Upper lobe of right lung (tissue), 1 donor: ENCODE measurements around the gene CCNL2. TPM values are rescaled to one million over a fixed set of nuclear protein-coding genes. Genes with fewer than 3 reads are reported as not detected.

Source experiments
- ATAC-seq: fragments of 200-7000 bp; cut with Tn5 transposase; one replicate; pipeline ENCODE4 v1.9.1; 2020; ENCODE audit warnings: mild to moderate bottlenecking, moderate library complexity
- DNase-seq: peaks from one replicate; pipeline ENCODE4 v3.0.0-alpha.2; 2020
- H3K27ac ChIP-seq: fragments of 200-600 bp; one replicate; pipeline ENCODE4 v1.8.0; 2022
- H3K27me3 ChIP-seq: fragments of 200-600 bp; one replicate; pipeline ENCODE4 v1.8.0; 2022; ENCODE audit warnings: mild to moderate bottlenecking
- H3K36me3 ChIP-seq: fragments of 200-600 bp; one replicate; pipeline ENCODE4 v1.8.0; 2022
- H3K4me1 ChIP-seq: fragments of 200-600 bp; one replicate; pipeline ENCODE4 v1.8.0; 2022
- H3K4me3 ChIP-seq: fragments of 200-600 bp; one replicate; pipeline ENCODE4 v1.8.0; 2022; ENCODE audit warnings: mild to moderate bottlenecking
- H3K9me3 ChIP-seq: fragments of 200-600 bp; one replicate; pipeline ENCODE4 v1.8.0; 2022
- intact Hi-C: fragments of 100-400 bp; cut with DNase I; formaldehyde crosslinking; loops from one replicate; pipeline ENCODE4 v1.11.0; 2022
- total RNA-seq: library from RNA; stranded (reverse); fragmentation: NEBNext Ultra II Directional; extraction: Animal tissue kit (Norgen Biotek cat#: 25700); gene quantifications from one replicate; pipeline ENCODE4 v1.2.1, GENCODE V29; 2021
- TF ChIP-seq, protein P1 (sequence below): fragments of 200-600 bp; IDR thresholded peaks from one replicate; pipeline ENCODE4 v1.8.0; 2022; ENCODE audit warnings: antibody characterized with exemption
- donor health status: DM: no; HTN: yes; CAD: no; lungs with severe emphysema.

Gene CCNL2
- total RNA-seq, 1 donor from 2014 or later, result 165 TPM

GRCh38 chr1:1367315-1367714 is 31.8 kb downstream of the CCNL2 start:
- H3K4me3 ChIP-seq, result no peak overlapping the region
- ATAC-seq (no peak), DNase-seq (no peak)
- H3K27ac ChIP-seq, result no peak overlapping the region
- H3K27me3 ChIP-seq, result no peaks in the 10 kb centered on the region
- peaks cover 9% of the 10 kb centered on the region for H3K4me1 ChIP-seq
- TF ChIP-seq, protein P1, sequence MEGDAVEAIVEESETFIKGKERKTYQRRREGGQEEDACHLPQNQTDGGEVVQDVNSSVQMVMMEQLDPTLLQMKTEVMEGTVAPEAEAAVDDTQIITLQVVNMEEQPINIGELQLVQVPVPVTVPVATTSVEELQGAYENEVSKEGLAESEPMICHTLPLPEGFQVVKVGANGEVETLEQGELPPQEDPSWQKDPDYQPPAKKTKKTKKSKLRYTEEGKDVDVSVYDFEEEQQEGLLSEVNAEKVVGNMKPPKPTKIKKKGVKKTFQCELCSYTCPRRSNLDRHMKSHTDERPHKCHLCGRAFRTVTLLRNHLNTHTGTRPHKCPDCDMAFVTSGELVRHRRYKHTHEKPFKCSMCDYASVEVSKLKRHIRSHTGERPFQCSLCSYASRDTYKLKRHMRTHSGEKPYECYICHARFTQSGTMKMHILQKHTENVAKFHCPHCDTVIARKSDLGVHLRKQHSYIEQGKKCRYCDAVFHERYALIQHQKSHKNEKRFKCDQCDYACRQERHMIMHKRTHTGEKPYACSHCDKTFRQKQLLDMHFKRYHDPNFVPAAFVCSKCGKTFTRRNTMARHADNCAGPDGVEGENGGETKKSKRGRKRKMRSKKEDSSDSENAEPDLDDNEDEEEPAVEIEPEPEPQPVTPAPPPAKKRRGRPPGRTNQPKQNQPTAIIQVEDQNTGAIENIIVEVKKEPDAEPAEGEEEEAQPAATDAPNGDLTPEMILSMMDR, result no peak
- intact Hi-C loops, result no loop called here
- no peaks in the 10 kb centered on the region for H3K36me3 ChIP-seq
- H3K9me3 ChIP-seq, result no peaks in the 10 kb centered on the region

GRCh38 chr1:1366699-1367066 is 32.5 kb downstream of the CCNL2 start:
- Histone ChIP-seq H3K27ac (no peak overlapping the region), H3K27me3 (no peaks in the 10 kb centered on the region), H3K4me3 (no peak overlapping the region), H3K36me3 (no peaks in the 10 kb centered on the region), H3K4me1 (peaks cover 6% of the 10 kb centered on the region), H3K9me3 (no peaks in the 10 kb centered on the region)
- intact Hi-C loops, result no loop called here
- no peak for ATAC-seq
- TF ChIP-seq, protein P1, result no peak
- DNase-seq, result no peak

GRCh38 chr1:1365875-1366698 is 33.0 kb downstream of the CCNL2 start:
- intact Hi-C loops, result no loop called here
- TF ChIP-seq, protein P1, result no peak
- Histone ChIP-seq H3K36me3 (no peaks in the 10 kb centered on the region), H3K9me3 (no peaks in the 10 kb centered on the region), H3K4me1 (peaks cover 9% of the 10 kb centered on the region), H3K4me3 (no peak overlapping the region), H3K27me3 (no peaks in the 10 kb centered on the region), H3K27ac (no peak overlapping the region)
- no peak for ATAC-seq
- no peak for DNase-seq

DNA sequence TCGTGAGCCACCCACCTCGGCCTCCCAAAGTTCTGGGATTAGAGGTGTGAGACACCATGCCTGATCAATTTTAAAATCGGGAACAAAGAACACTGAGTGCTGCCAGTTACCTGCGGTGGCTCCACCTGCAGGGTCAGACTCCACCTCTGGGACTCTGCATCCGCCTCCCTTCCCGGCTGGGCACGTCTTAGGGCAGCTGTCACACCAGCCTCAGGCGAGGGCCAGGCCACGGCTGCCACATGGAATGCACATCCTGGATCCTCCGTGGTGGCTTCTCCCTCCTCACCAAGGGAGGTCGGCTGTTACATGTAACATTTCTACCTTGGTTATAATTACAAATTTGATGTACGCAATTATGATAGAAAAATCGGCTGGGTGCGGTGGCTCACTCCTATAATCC is 34.9 kb downstream of the CCNL2 start:
- DNase-seq, result no peak
- ATAC-seq, result no peak
- no peaks in the 10 kb centered on the region for H3K9me3 ChIP-seq

DNA sequence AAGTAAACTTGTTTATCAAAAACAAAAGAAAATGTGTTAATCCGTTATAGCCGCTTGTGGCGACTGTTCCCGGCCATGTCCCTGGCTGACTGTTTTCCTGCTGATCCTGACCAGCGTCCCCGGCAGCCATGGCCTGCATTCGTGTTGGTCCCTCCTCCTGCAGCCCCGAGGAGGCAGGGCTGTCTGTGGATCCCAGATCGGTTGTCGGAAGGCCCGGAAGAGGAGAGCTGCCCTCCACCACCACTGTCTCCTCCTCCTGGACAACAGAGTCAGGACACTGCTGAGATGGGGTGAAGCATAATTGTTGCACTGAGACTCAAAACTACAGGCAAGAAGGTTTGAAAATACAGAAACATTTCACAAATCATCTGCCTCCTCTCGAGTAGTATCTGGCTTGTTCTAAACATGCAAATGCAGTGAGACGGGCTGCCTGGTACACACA is 37.1 kb downstream of the CCNL2 start:
- H3K27me3 ChIP-seq, result peaks cover 13% of the 10 kb centered on the region
- H3K36me3 ChIP-seq, result no peaks in the 10 kb centered on the region
- TF ChIP-seq, protein P1, result no peak
- no peaks in the 10 kb centered on the region for H3K9me3 ChIP-seq
- H3K27ac ChIP-seq, result peak overlapping the region; percentile 68
- intact Hi-C loops, result no loop called here
- no peak for ATAC-seq
- no peak overlapping the region for H3K4me3 ChIP-seq
- H3K4me1 ChIP-seq, result peaks cover 19% of the 10 kb centered on the region
- DNase-seq, result no peak

More for the DNA sequence above, 34.9 kb downstream of the CCNL2 start:
- H3K27me3 ChIP-seq, result no peaks in the 10 kb centered on the region
- H3K36me3 ChIP-seq, result no peaks in the 10 kb centered on the region
- intact Hi-C loops, result no loop called here
- H3K4me3 ChIP-seq, result no peak overlapping the region
- TF ChIP-seq, protein P1, result no peak
- peaks cover 11% of the 10 kb centered on the region for H3K4me1 ChIP-seq
- H3K27ac ChIP-seq, result no peak overlapping the region
